GM12878 (cell line): ENCODE measurements around the gene TACR1. TPM values are rescaled to one million over a fixed set of nuclear protein-coding genes. Genes with fewer than 3 reads are reported as not detected.

ENCODE experiments used
- ATAC-seq: fragments of 200-7000 bp; cut with Tn5 transposase; 3 replicates; pipeline ENCODE4 v1.9.1; 2020; ENCODE audit warnings: mild to moderate bottlenecking, moderate library complexity
- BruUV-seq: library from RNA; stranded (reverse); fragments of 400-500 nt; replicated peaks from 2 replicates; lab custom pipeline; 2021; lab: Mats Ljungman, UMichigan
- CTCF ChIA-PET: fragments of 300-600 bp; sonication (Branson Sonifier 250); formaldehyde crosslinking; extraction: SDS; loops from one replicate; lab custom pipeline; 2021; ENCODE audit warnings: inconsistent platforms; lab: Yijun Ruan, JAX
- POLR2A ChIA-PET: fragments of 350-600 bp; formaldehyde crosslinking; extraction: SDS; loops from one replicate; lab custom pipeline; 2021; ENCODE audit warnings: inconsistent platforms; lab: Charles Lee
- RAD21 ChIA-PET: fragments of 300-600 bp; sonication (Branson Sonifier 250); formaldehyde crosslinking; loops from one replicate; lab custom pipeline; 2023; ENCODE audit warnings: antibody characterized with exemption; ENCODE audit not compliant: unreplicated experiment; lab: Charles Lee
- SMC1A ChIA-PET: fragments of 300-600 bp; sonication (Branson Sonifier 250); formaldehyde crosslinking; loops from one replicate; lab custom pipeline; 2023; ENCODE audit not compliant: unreplicated experiment, uncharacterized antibody; lab: Charles Lee
- DNase-seq: peaks from one replicate; pipeline ENCODE4 v3.0.0-alpha.2; 2011; ENCODE audit warnings: low read depth, low spot score
- FAIRE-seq: peaks from 3 replicates; lab custom pipeline; 2011; peaks lifted over from hg19 to GRCh38; lab: Jason Lieb, UNC
- H2AFZ ChIP-seq: 2 replicates; pipeline ENCODE4 v1.6.0; 2011; ENCODE audit warnings: low read depth, low read length, control low read depth; ENCODE audit not compliant: control insufficient read depth
- H3K27ac ChIP-seq: 2 replicates; pipeline ENCODE4 v1.5.1; 2011; ENCODE audit warnings: control low read depth; ENCODE audit not compliant: control insufficient read depth, insufficient read depth
- H3K27me3 ChIP-seq, 2 experiments: replicated peaks in 1 of 2; 2 replicates each; pipeline versions ENCODE4 v1.6.0 to v1.6.1; 2011; ENCODE audit warnings: low read length in 1 of 2; ENCODE audit not compliant: control insufficient read depth in 2 of 2, insufficient read depth in 2 of 2
- H3K36me3 ChIP-seq, 2 experiments: 2 replicates each; pipeline ENCODE4 v1.5.1; 2011; ENCODE audit warnings: low read length in 1 of 2; ENCODE audit not compliant: control insufficient read depth in 2 of 2, insufficient read depth in 2 of 2
- H3K4me1 ChIP-seq: 2 replicates; pipeline ENCODE4 v1.6.1; 2011; ENCODE audit warnings: mild to moderate bottlenecking, low read length, moderate library complexity, mixed read lengths; ENCODE audit not compliant: control insufficient read depth, insufficient read depth
- H3K4me2 ChIP-seq: 2 replicates; pipeline ENCODE4 v1.6.0; 2011; ENCODE audit warnings: control low read depth; ENCODE audit not compliant: control insufficient read depth, insufficient read depth
- H3K4me3 ChIP-seq: fragments of 200-600 bp; sonication (generic); 2 replicates; pipeline ENCODE4 v1.5.1; 2016
- H3K79me2 ChIP-seq: 2 replicates; pipeline ENCODE4 v1.6.0; 2011; ENCODE audit warnings: low read length; ENCODE audit not compliant: control insufficient read depth, insufficient read depth
- H3K9ac ChIP-seq: 2 replicates; pipeline ENCODE4 v1.8.0; 2011; ENCODE audit warnings: low read length, control low read depth, mixed read lengths; ENCODE audit not compliant: control insufficient read depth, insufficient read depth
- H3K9me3 ChIP-seq: replicated peaks from 3 replicates; pipeline ENCODE4 v1.5.1; 2011; ENCODE audit warnings: mild to moderate bottlenecking, low read length; ENCODE audit not compliant: control insufficient read depth, insufficient read depth
- H4K20me1 ChIP-seq: 2 replicates; pipeline ENCODE4 v1.6.0; 2011; ENCODE audit not compliant: control insufficient read depth, insufficient read depth
- FOXK2 ChIP-seq: fragments of 450-650 bp; IDR thresholded peaks from 2 replicates; pipeline ENCODE4 v1.6.1; 2017; ENCODE audit warnings: mild to moderate bottlenecking, moderate library complexity
- GABPA ChIP-seq: IDR thresholded peaks from 2 replicates; pipeline ENCODE4 v1.6.1; 2014; ENCODE audit warnings: antibody characterized with exemption, low read depth, mild to moderate bottlenecking, inconsistent platforms
- HCFC1 ChIP-seq: fragments of 150-350 bp; IDR thresholded peaks from 2 replicates; pipeline ENCODE4 v1.6.1; 2014; ENCODE audit warnings: low read length
- HDGF ChIP-seq: fragments of 450-650 bp; IDR thresholded peaks from 2 replicates; pipeline ENCODE4 v1.6.1; 2016; ENCODE audit warnings: antibody characterized with exemption
- PML ChIP-seq: IDR thresholded peaks from 2 replicates; pipeline ENCODE4 v1.6.1; 2012; ENCODE audit warnings: low read length, inconsistent platforms
- POLR2A ChIP-seq: IDR thresholded peaks from 2 replicates; pipeline ENCODE4 v1.6.1; 2011; ENCODE audit warnings: low read depth, mild to moderate bottlenecking, low read length
- SKIL ChIP-seq: fragments of 450-650 bp; IDR thresholded peaks from 2 replicates; pipeline ENCODE4 v1.6.1; 2017; ENCODE audit warnings: mild to moderate bottlenecking, low read depth, inconsistent platforms; ENCODE audit not compliant: poor library complexity, severe bottlenecking
- SMARCA5 ChIP-seq: fragments of 450-650 bp; IDR thresholded peaks from 2 replicates; pipeline ENCODE4 v1.6.1; 2017; ENCODE audit warnings: mild to moderate bottlenecking
- SPI1 ChIP-seq: IDR thresholded peaks from 2 replicates; pipeline ENCODE4 v1.6.1; 2011; ENCODE audit warnings: low read depth, mild to moderate bottlenecking, low read length, moderate library complexity, borderline replicate concordance; ENCODE audit not compliant: insufficient read depth
- SUZ12 ChIP-seq: fragments of 200-600 bp; sonication (generic); IDR thresholded peaks from one replicate; pipeline ENCODE4 v1.6.1; 2018; ENCODE audit warnings: antibody characterized with exemption, mild to moderate bottlenecking; ENCODE audit not compliant: unreplicated experiment
- USF2 ChIP-seq: IDR thresholded peaks from 2 replicates; pipeline ENCODE4 v1.6.1; 2011; ENCODE audit warnings: low read depth, low read length, improper control_type of control experiment, borderline replicate concordance
- ZNF217 ChIP-seq: fragments of 450-650 bp; IDR thresholded peaks from 2 replicates; pipeline ENCODE4 v1.6.1; 2017; ENCODE audit warnings: antibody characterized with exemption, mild to moderate bottlenecking
- WGBS: methylation state at CpG from one replicate; pipeline ENCODE4 v1.1.6; 2016; ENCODE audit warnings: low lambda C conversion rate; ENCODE audit not compliant: insufficient replicate concordance, insufficient coverage; ENCODE audit errors: missing lambda C conversion rate; 5-methylcytosine and 5-hydroxymethylcytosine counted together
- in situ Hi-C: fragments of 300-500 bp; cut with MboI; formaldehyde crosslinking; loops from 9 replicates; pipeline ENCODE4 v1.14.3; 2018; ENCODE audit warnings: mixed read lengths
- intact Hi-C: fragments of 100-400 bp; cut with micrococcal nuclease; formaldehyde crosslinking; loops from one replicate; pipeline ENCODE4 v1.14.2; 2022; ENCODE audit not compliant: unreplicated experiment
- polyA plus RNA-seq, 11 experiments: library from polyadenylated mRNA; depleted of rRNA in 4 of 11; unstranded in 6 of 11; stranded (reverse) in 5 of 11; fragments of >200 nt; fragmentation: Nextera tagmentation in 4 of 11; fragmentation: Illumina TruSeq in 1 of 11; extraction: Ambion mirVana in 4 of 11; extraction: Trizol in 1 of 11; gene quantifications; 1 replicate in 1 of 11; 2 replicates in 10 of 11; pipeline versions ENCODE4 v1.2.1 to v1.2.3, GENCODE V29; 2011 to 2016; ENCODE audit warnings: inconsistent platforms in 2 of 11, missing spikeins in 2 of 11, low read depth in 1 of 11
- total RNA-seq, 4 experiments: library from RNA; depleted of rRNA in 3 of 4; stranded (reverse); fragments of >200 nt in 3 of 4; fragmentation: Illumina TruSeq in 1 of 4; extraction: Trizol in 1 of 4; gene quantifications; 2 replicates each; pipeline versions ENCODE4 v1.2.1 to v1.2.3, GENCODE V29; 2013 to 2021

TACR1 gene
- total and polyA plus RNA-seq, 10 of the 15 experiments (the other 5 are each of a cell fraction or from before 2014, with no cell fraction given) = 0.04 to 1.4 (median 0.15) TPM

- Histone ChIP-seq H3K9me3 (no peaks in the 10 kb centered on the region), H2AFZ (no peak overlapping the region), H3K4me2 (no peak overlapping the region), H3K9ac (no peak overlapping the region), H3K27ac (no peak overlapping the region), H3K4me3 (no peak overlapping the region), H3K4me1 (peaks cover 4% of the 10 kb centered on the region; the same call in 1 of the 2 replicates), H3K27me3 (peaks cover 5 to 9% of the 10 kb centered on the region in 2 experiments), H3K79me2 (no peaks in the 10 kb centered on the region), H4K20me1 (no peaks in the 10 kb centered on the region), H3K36me3 (no peaks in the 10 kb centered on the region)
- CTCF ChIA-PET = interaction anchor here (0.9 to 3.8 kb wide), 2 partner anchors 263 to 275 kb away, joined by 3 to 58 read pairs; no protein-coding TSS in a partner anchor
- WGBS = 32% methylated on average over 2 of the region's 2 CpGs
- RAD21 ChIA-PET = no interaction called here
- POLR2A ChIA-PET = no interaction called here
- ATAC-seq (no peak), DNase-seq (no peak), FAIRE-seq (no peak)
- SMC1A ChIA-PET = interaction anchor here (0.7 to 1.0 kb wide), 4 partner anchors 19 to 264 kb away, joined by 3 read pairs; no protein-coding TSS in a partner anchor
- intact Hi-C loops (loop anchor here (5.0 kb wide), 1 partner anchor 425 kb away; no protein-coding TSS in a partner anchor), in situ Hi-C loops (no loop called here)
- no peak for TF ChIP-seq HCFC1
- no peak for TF ChIP-seq SUZ12
- no peak for TF ChIP-seq FOXK2
- no peak for TF ChIP-seq HDGF
- no peak for TF ChIP-seq ZNF217
- no peak for TF ChIP-seq POLR2A
- TF ChIP-seq SMARCA5 = no peak
- TF ChIP-seq SPI1 = no peak
- no peak for TF ChIP-seq PML
- no peak for TF ChIP-seq SKIL
- no peak for TF ChIP-seq USF2
- TF ChIP-seq GABPA = no peak
- no TSS peak for BruUV-seq
Measured at GRCh38 chr2:75202359-75202758, 3.0 kb upstream of the TACR1 start.
